GM19463 (cell line): ENCODE data around the gene ZNF697.
"Not testable (repeated sequence)": the region's sequence is repeated elsewhere in the genome, so short reads cannot be mapped to it uniquely, and the experiment has no call there.

ENCODE experiments used
- ATAC-seq: cut with Tn5 transposase; IDR thresholded peaks from one replicate; pipeline ENCODE4 v1.9.1; 2021; ENCODE audit warnings: mild to moderate bottlenecking, moderate library complexity; ENCODE audit not compliant: unreplicated experiment

The ZNF697 gene

DNA sequence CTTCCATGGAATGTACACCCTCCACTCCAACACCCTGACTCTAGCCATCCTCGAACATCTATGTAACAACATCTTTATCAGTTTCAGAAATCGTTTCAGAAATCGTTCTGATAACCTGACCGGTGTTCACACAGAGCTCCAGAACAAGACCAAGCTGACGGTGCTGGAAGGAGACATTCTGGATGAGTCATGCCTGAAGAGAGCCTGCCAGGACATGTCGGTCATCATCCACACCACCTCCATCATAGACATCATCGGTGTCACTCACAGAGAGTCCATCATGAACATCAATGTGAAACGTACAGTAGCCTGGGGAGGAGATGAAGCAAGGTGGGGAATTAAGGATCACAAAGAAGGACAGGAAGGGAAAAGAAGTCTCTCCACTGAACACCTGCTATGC, 43.0 kb downstream of the ZNF697 start:
- ATAC-seq: not testable (repeated sequence)

- ATAC-seq: no peak
These were observed 44.4 kb downstream of the ZNF697 start for GRCh38 chr1:119603695-119604094.

GRCh38 chr1:119603241-119603640, 44.8 kb downstream of the ZNF697 start:
- not testable (repeated sequence) for ATAC-seq

DNA sequence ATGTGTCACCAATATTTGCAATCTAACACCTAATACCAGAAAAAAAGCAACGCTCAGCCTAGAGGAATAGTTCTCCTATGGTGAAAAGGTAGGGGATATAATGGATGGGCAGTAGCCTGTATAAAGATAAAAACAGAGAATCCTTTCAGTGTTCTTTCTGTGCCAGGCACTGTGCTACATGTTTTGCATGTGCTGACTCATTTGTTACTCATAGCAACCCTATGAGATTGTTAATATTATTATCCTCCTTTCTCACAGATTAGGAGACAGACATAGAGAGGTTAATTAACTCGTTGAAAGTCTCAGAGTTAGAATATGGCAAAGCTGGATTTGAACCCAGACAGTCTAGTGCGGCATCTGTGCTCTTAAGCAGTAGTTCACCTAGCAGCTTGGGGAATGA, 45.3 kb downstream of the ZNF697 start:
- not testable (repeated sequence) for ATAC-seq

GRCh38 chr1:119602169-119602568, 45.9 kb downstream of the ZNF697 start:
- ATAC-seq: no peak

DNA sequence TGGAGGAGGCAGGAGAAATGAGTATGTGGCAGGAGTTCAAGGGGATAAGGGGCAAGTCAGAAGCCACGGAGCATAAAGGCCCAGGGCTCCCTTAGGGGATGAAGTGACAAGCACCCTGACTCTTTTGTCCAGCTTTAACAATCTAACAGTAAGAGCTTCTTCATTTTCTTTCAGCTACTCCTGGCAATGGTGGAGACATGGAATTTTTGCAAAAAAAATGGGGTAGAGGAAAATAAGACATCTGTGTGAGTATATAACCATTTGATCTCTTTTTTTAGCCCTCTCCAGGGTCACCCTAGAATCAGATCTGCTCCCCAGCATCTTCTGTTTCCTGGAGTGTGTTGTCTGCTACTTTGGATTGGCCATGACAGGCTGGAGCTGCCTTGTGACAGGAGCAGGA, 47.1 kb downstream of the ZNF697 start:
- no peak for ATAC-seq

GRCh38 chr1:119600561-119600960, 47.5 kb downstream of the ZNF697 start:
- no peak for ATAC-seq

DNA sequence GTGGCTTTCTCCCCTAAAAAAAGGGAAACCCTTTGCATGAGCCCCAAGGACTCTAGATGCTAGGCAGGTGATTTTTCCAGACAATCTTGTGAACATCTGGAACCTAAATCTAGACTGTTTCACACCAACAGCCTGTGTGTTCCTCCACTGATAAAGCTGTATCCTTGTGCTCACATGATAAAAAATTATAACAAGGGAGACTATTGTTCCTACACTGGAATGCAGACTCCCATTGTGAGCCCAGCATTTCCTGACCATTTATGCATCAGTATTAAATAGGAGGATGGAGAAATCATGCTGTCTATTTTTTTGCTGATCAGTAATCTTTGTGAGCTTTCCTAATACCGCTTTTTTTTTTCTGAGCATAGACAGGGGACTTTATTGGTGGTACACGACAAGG, 52.5 kb downstream of the ZNF697 start:
- no peak for ATAC-seq

- no peak for ATAC-seq
These were observed 52.9 kb downstream of the ZNF697 start for GRCh38 chr1:119595168-119595567.

DNA sequence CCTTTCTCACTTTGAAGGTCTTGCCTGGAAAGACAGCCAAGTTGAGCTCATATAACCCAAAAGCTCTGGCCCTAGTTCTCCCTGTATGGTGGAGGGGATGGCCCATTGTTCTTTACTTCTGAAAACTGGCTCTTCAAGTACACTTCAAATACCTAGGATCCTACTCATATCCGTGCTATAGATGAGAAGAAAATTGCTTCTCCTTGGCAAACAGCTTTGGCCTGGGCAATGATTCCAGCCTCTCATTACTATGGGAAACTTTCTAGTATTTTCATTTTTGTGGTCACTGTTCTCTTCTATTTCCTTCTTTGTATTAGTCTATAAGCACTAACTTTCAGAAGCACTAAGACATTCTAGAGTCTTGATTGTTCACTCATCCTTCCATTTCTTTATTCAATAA, 53.7 kb downstream of the ZNF697 start:
- ATAC-seq: no peak

- no peak for ATAC-seq
These were observed 54.3 kb downstream of the ZNF697 start for GRCh38 chr1:119593805-119594204.

- ATAC-seq: no peak
These were observed 57.7 kb downstream of the ZNF697 start for GRCh38 chr1:119590393-119590792.

DNA sequence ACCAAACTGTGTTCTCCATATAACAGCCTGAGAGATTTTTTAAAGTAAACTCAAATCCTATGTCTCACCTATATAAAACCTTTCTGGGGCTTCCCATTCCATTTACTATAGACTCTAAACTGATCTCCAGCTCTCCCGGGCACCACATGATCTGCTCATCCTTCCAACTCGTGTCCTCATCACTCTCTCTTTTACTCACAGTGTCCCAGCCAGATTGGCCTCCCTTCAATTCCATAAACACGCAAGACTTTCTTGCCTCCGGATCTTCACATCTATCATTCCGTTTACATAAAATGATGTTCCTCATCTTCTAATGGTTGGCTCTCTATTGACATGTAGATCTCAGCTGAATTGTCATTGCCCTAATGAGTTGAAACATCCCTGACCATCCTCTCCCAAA, 59.4 kb downstream of the ZNF697 start:
- ATAC-seq: no peak

- ATAC-seq: no peak
These were observed 60.7 kb downstream of the ZNF697 start for GRCh38 chr1:119587341-119587740.

- not testable (repeated sequence) for ATAC-seq
These were observed 62.3 kb downstream of the ZNF697 start for GRCh38 chr1:119585801-119586200.

DNA sequence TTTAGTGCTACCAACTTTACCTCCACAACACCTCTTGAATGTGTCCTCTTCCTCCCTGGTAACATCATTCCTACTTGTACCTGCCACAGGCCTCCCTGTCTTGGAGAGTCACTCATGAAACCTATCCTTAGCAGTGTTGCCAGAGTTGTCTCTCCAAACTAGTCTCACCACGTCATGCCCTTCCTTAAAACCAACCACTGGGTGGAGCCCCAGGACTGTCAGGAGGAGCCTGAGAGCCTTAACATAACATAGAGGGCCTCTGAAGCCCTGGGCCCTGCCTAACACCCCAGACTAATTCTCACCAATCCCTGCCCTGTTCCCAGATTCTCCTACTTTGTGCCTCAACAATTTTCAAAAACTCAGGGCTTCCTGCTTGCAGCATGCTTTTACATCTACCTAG, 65.3 kb downstream of the ZNF697 start:
- no peak for ATAC-seq

DNA sequence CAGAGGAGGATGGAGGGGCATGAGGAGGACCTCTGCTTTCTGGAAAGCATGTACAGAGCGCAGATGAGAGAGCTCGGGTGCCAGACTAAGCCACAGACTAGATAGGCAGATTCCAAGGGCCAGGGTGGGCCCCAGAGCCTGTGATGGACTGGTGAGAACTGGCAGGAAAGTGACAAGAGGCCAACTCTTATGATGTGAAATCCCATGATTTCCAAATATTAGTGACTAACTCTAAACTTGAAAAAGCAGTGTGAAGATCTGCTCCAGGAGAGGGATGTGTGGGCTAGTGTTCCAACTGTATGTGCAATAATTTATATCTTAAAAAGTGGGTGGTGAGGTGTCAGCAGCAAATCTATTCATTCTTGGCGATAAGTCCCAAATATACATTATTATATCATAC, 67.0 kb downstream of the ZNF697 start:
- ATAC-seq: not testable (repeated sequence)

GRCh38 chr1:119573886-119574285, 74.2 kb downstream of the ZNF697 start:
- ATAC-seq: no peak

DNA sequence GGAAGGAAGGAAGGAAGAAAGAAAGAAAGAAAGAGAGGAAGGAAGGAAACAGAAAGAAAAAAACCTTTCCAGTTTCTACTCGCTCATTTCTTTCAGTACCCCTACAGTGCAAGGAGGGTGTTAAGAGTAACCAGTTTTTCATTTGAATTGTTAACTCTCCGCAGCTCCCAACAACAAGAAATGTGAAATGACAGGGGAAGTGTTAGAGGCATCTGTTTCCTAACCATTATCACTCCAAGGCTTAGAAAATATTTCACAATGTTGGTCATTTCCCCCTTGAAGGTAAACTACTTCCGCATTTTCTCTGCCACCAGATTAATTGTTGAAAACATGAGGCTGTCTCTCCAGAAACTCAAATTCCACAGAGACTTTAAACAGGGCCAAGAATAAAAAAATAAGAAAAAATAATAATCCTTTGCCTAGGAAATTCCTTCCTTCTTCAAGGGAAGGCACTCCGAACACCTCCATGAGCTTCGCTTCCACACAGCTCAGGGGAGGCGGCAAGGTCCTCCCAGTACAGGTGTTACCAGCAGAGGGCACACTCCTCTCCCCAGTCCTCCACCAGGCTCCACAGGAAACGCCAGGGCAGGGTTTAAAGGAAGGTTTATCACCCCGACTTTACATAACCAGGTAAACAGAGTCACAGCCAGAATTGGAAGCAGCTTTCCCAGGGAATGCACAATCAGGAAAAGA, 78.0 kb downstream of the ZNF697 start:
- not testable (repeated sequence) for ATAC-seq
